ENCODE data around the gene BLMH. TPM values are rescaled to one million over a fixed set of nuclear protein-coding genes. Genes with fewer than 3 reads are reported as not detected.

The BLMH gene
- polyA plus RNA-seq, 1 of the 3 experiments (the other 2 are of a cell fraction) = 19.4 TPM

DNA sequence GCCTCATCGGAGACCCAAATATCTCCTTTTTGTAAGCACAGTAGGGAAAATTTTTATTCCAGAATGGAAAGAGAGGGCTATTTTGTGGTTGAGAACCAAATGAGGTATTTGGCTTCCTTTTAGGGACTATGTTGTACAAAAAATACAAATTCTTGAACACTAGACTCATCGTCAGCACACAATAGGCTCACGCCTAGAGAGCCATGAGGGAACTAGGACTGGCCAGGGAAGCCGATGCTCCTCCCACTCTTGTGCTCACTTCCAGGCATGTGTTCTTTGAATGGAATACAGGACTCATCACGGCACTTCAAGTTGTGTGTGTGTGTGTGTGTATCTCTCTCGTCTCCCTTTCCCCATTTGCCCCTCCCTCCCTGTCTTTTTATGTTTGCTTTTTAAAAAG lies 17.8 kb upstream of the BLMH start:
- ChIA-PET POLR2A (no interaction called here), CTCF (no interaction called here)
- Histone ChIP-seq H3K4me3 (ENCODE audit: low read depth in 2 of 2, low read length in 1 of 2) (no peak overlapping the region), H3K9ac (no peak overlapping the region), H3K4me2 (no peak overlapping the region), H3K79me2 (ENCODE audit: insufficient read depth) (no peaks in the 10 kb centered on the region), H3K9me3 (no peaks in the 10 kb centered on the region), H3K36me3 (replicated peaks in 1 of 2; ENCODE audit: control insufficient read depth in 1 of 2, insufficient read depth in 2 of 2, low read length in 1 of 2) (no peaks in the 10 kb centered on the region), H3K4me1 (ENCODE audit: control insufficient read depth in 1 of 2, insufficient read depth in 2 of 2, low read depth in 1 of 2, low read length in 1 of 2) (no peaks in the 10 kb centered on the region), H3F3A (replicated peaks; ENCODE audit: insufficient read depth) (no peaks in the 10 kb centered on the region), H3K27ac (ENCODE audit: low read depth in 2 of 2, low read length in 1 of 2) (no peak overlapping the region), H4K20me1 (ENCODE audit: insufficient read depth) (no peaks in the 10 kb centered on the region), H2AFZ (ENCODE audit: low read depth) (no peak overlapping the region), H3K27me3 (ENCODE audit: insufficient read depth) (no peaks in the 10 kb centered on the region), H3K9me2 (no peaks in the 10 kb centered on the region)
- no peak for DNase-seq
- TF ChIP-seq, protein P1, sequence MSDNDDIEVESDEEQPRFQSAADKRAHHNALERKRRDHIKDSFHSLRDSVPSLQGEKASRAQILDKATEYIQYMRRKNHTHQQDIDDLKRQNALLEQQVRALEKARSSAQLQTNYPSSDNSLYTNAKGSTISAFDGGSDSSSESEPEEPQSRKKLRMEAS (IDR thresholded peaks at IDR 0.05; ENCODE audit: low read depth) = no peak
- TF ChIP-seq SMC3 (IDR thresholded peaks at IDR 0.05; ENCODE audit: low read depth, low read length) (no peak), TAF1 (IDR thresholded peaks at IDR 0.05; ENCODE audit: borderline replicate concordance, low read depth, low read length) (no peak), YY1 (IDR thresholded peaks at IDR 0.05; ENCODE audit: low read depth) (no peak), CHD2 (IDR thresholded peaks at IDR 0.05; ENCODE audit: low read length, partially characterized antibody) (no peak), NRF1 (IDR thresholded peaks at IDR 0.05; ENCODE audit: low read depth, low read length) (no peak), ELF1 (IDR thresholded peaks at IDR 0.05) (no peak)
- TF ChIP-seq, protein P2, sequence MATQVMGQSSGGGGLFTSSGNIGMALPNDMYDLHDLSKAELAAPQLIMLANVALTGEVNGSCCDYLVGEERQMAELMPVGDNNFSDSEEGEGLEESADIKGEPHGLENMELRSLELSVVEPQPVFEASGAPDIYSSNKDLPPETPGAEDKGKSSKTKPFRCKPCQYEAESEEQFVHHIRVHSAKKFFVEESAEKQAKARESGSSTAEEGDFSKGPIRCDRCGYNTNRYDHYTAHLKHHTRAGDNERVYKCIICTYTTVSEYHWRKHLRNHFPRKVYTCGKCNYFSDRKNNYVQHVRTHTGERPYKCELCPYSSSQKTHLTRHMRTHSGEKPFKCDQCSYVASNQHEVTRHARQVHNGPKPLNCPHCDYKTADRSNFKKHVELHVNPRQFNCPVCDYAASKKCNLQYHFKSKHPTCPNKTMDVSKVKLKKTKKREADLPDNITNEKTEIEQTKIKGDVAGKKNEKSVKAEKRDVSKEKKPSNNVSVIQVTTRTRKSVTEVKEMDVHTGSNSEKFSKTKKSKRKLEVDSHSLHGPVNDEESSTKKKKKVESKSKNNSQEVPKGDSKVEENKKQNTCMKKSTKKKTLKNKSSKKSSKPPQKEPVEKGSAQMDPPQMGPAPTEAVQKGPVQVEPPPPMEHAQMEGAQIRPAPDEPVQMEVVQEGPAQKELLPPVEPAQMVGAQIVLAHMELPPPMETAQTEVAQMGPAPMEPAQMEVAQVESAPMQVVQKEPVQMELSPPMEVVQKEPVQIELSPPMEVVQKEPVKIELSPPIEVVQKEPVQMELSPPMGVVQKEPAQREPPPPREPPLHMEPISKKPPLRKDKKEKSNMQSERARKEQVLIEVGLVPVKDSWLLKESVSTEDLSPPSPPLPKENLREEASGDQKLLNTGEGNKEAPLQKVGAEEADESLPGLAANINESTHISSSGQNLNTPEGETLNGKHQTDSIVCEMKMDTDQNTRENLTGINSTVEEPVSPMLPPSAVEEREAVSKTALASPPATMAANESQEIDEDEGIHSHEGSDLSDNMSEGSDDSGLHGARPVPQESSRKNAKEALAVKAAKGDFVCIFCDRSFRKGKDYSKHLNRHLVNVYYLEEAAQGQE (IDR thresholded peaks at IDR 0.05; ENCODE audit: low read depth, low read length) = no peak
- WGBS (ENCODE audit: low lambda C conversion rate) = 89% methylated on average over 6 of the region's 6 CpGs

DNA sequence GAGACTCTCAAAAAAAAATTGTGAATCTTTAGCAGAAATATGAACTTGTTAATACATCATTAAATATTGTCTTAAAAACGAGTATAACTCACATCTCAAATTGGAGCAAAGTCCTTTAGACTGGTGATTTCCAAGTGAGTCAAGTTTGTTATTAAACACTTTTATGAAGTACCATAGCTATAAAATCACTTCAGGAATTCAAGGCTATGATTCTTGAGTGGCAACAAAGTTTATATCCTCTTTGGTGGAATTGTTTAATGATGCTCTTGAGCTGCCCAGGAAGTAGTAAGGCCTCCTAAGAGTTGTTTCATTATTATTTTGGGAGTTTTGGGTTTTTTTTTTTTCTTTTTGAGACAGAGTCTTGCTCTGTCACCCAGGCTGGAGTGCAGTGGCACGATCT lies 16.7 kb upstream of the BLMH start:
- WGBS (ENCODE audit: low lambda C conversion rate) = 62% methylated on average over 2 of the region's 2 CpGs
- Histone ChIP-seq H3K9ac (no peak overlapping the region), H3K4me2 (no peak overlapping the region), H3K27ac (ENCODE audit: low read depth in 2 of 2, low read length in 1 of 2) (no peak overlapping the region), H2AFZ (ENCODE audit: low read depth) (no peak overlapping the region), H3K9me2 (no peaks in the 10 kb centered on the region), H3K4me1 (ENCODE audit: control insufficient read depth in 1 of 2, insufficient read depth in 2 of 2, low read depth in 1 of 2, low read length in 1 of 2) (no peaks in the 10 kb centered on the region), H4K20me1 (ENCODE audit: insufficient read depth) (no peaks in the 10 kb centered on the region), H3K4me3 (ENCODE audit: low read depth in 2 of 2, low read length in 1 of 2) (no peak overlapping the region), H3K79me2 (ENCODE audit: insufficient read depth) (no peaks in the 10 kb centered on the region), H3K9me3 (no peaks in the 10 kb centered on the region), H3K27me3 (ENCODE audit: insufficient read depth) (no peaks in the 10 kb centered on the region), H3F3A (replicated peaks; ENCODE audit: insufficient read depth) (no peaks in the 10 kb centered on the region), H3K36me3 (replicated peaks in 1 of 2; ENCODE audit: control insufficient read depth in 1 of 2, insufficient read depth in 2 of 2, low read length in 1 of 2) (no peaks in the 10 kb centered on the region)
- TF ChIP-seq ELF1 (IDR thresholded peaks at IDR 0.05) (no peak), EP300 (IDR thresholded peaks at IDR 0.05; ENCODE audit: borderline replicate concordance in 1 of 2, low read depth in 1 of 2, low read length in 1 of 2) (no peak), TEAD4 (IDR thresholded peaks at IDR 0.05; ENCODE audit: borderline replicate concordance, insufficient read depth) (no peak), SMC3 (IDR thresholded peaks at IDR 0.05; ENCODE audit: low read depth, low read length) (no peak), GABPA (IDR thresholded peaks at IDR 0.05; ENCODE audit: low read depth) (no peak), RCOR1 (IDR thresholded peaks at IDR 0.05; ENCODE audit: low read length) (no peak), ZBTB33 (IDR thresholded peaks at IDR 0.05; ENCODE audit: borderline replicate concordance, low read depth) (no peak), RXRA (IDR thresholded peaks at IDR 0.05; ENCODE audit: borderline replicate concordance, low read depth) (no peak), USF1 (IDR thresholded peaks at IDR 0.05; ENCODE audit: borderline replicate concordance, low read depth) (no peak)
- TF ChIP-seq, protein P3, sequence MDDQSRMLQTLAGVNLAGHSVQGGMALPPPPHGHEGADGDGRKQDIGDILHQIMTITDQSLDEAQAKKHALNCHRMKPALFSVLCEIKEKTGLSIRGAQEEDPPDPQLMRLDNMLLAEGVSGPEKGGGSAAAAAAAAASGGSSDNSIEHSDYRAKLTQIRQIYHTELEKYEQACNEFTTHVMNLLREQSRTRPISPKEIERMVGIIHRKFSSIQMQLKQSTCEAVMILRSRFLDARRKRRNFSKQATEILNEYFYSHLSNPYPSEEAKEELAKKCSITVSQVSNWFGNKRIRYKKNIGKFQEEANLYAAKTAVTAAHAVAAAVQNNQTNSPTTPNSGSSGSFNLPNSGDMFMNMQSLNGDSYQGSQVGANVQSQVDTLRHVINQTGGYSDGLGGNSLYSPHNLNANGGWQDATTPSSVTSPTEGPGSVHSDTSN (IDR thresholded peaks at IDR 0.05) = no peak
- TF ChIP-seq, protein P4, sequence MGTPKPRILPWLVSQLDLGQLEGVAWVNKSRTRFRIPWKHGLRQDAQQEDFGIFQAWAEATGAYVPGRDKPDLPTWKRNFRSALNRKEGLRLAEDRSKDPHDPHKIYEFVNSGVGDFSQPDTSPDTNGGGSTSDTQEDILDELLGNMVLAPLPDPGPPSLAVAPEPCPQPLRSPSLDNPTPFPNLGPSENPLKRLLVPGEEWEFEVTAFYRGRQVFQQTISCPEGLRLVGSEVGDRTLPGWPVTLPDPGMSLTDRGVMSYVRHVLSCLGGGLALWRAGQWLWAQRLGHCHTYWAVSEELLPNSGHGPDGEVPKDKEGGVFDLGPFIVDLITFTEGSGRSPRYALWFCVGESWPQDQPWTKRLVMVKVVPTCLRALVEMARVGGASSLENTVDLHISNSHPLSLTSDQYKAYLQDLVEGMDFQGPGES (IDR thresholded peaks at IDR 0.05; ENCODE audit: low read depth, low read length) = no peak
- ChIA-PET CTCF (interaction anchor here (1.0 kb wide), 1 partner anchor 12 kb away, joined by 3 read pairs; no protein-coding TSS in a partner anchor), POLR2A (interaction anchor here (1.2 kb wide), 1 partner anchor 9 kb away, joined by 4 read pairs; no protein-coding TSS in a partner anchor)
- no peak for DNase-seq
